Transverse colon (tissue), 4 donors: Measurements from ENCODE around the gene MGA. TPM values are rescaled to one million over a fixed set of nuclear protein-coding genes. Genes with fewer than 3 reads are reported as not detected.
A peak's percentile ranks its signal among the peaks of the same experiment; 100 is the strongest.

Experiments
- DNase-seq: peaks from one replicate; pipeline ENCODE4 v3.0.0-alpha.2; 2019
- H3K27ac ChIP-seq, 4 donors: fragments of 200-600 bp; sonication (generic); 2 replicates each; pipeline ENCODE4 v1.5.1; 2016 to 2018; ENCODE audit warnings: inconsistent platforms in 4 of 4
- H3K27me3 ChIP-seq: fragments of 200-600 bp; sonication (generic); 2 replicates; pipeline ENCODE4 v1.5.1; 2017; ENCODE audit warnings: inconsistent platforms
- H3K36me3 ChIP-seq, 4 donors: fragments of 200-600 bp; sonication (generic); 2 replicates each; pipeline ENCODE4 v1.5.1; 2017 to 2019; ENCODE audit warnings: inconsistent platforms in 4 of 4
- H3K4me1 ChIP-seq, 4 donors: fragments of 200-600 bp; sonication (generic); 2 replicates each; pipeline ENCODE4 v1.5.1; 2017 to 2020; ENCODE audit warnings: inconsistent platforms in 4 of 4
- H3K4me3 ChIP-seq, 4 donors: fragments of 200-600 bp; sonication (generic); 1 replicate in 1 of 4; 2 replicates in 3 of 4; pipeline versions ENCODE4 v1.5.1 to v1.6.1; 2017 to 2019; ENCODE audit warnings: inconsistent platforms in 4 of 4
- H3K9me3 ChIP-seq, 2 donors: fragments of 200-600 bp; sonication (generic); 2 replicates each; pipeline ENCODE4 v1.5.1; 2017 to 2019; ENCODE audit warnings: inconsistent platforms in 2 of 2
- EP300 ChIP-seq: sonication (generic); formaldehyde crosslinking; IDR thresholded peaks from one replicate; pipeline ENCODE4 v1.6.1; 2017; ENCODE audit warnings: antibody characterized with exemption, low read depth
- POLR2A ChIP-seq: fragments of 450-650 bp; IDR thresholded peaks from one replicate; pipeline ENCODE4 v1.6.1; 2016; ENCODE audit warnings: antibody characterized with exemption, mild to moderate bottlenecking, moderate library complexity
- POLR2AphosphoS5 ChIP-seq, 3 donors: sonication (generic); formaldehyde crosslinking; IDR thresholded peaks; one replicate each; pipeline ENCODE4 v1.6.1; 2016; ENCODE audit warnings: antibody characterized with exemption in 3 of 3
- WGBS, 2 donors: methylation state at CpG; one replicate each; pipeline ENCODE4 v1.1.5; 2018; ENCODE audit warnings: low coverage in 1 of 2; 5-methylcytosine and 5-hydroxymethylcytosine counted together
- in situ Hi-C, 4 donors: fragments of 200-750 bp; cut with MboI; loops; one replicate each; pipeline versions ENCODE4 v1.15.0 to v1.15.1; 2017; ENCODE audit warnings: low sequenced_read_pairs in 3 of 4, low pct_ligation_motif_present in 1 of 4, low pct_unique_long_range_greater_than_20kb in 1 of 4
- intact Hi-C: fragments of 100-400 bp; cut with DNase I; formaldehyde crosslinking; loops from one replicate; pipeline ENCODE4 v1.15.1; 2023; ENCODE audit warnings: low total_unique reads
- total RNA-seq, 4 donors: library from RNA; depleted of rRNA; stranded (reverse); fragments of >200 nt; gene quantifications; one replicate each; pipeline ENCODE4 v1.1.0, GENCODE V29; 2016
- TF ChIP-seq, protein P1 (sequence below), 5 experiments: fragments of 200-600 bp in 3 of 5; fragments of 450-650 bp in 2 of 5; sonication (generic) in 3 of 5; IDR thresholded peaks; 1 replicate in 2 of 5; 2 replicates in 3 of 5; pipeline ENCODE4 v1.5.1; 2016 to 2017; ENCODE audit warnings: antibody characterized with exemption in 5 of 5, inconsistent platforms in 3 of 5, mild to moderate bottlenecking in 2 of 5, moderate library complexity in 1 of 5

Gene MGA
- total RNA-seq, 4 donors from 2014 or later, result 12.3 to 33.2 (median 27.6) TPM

DNA sequence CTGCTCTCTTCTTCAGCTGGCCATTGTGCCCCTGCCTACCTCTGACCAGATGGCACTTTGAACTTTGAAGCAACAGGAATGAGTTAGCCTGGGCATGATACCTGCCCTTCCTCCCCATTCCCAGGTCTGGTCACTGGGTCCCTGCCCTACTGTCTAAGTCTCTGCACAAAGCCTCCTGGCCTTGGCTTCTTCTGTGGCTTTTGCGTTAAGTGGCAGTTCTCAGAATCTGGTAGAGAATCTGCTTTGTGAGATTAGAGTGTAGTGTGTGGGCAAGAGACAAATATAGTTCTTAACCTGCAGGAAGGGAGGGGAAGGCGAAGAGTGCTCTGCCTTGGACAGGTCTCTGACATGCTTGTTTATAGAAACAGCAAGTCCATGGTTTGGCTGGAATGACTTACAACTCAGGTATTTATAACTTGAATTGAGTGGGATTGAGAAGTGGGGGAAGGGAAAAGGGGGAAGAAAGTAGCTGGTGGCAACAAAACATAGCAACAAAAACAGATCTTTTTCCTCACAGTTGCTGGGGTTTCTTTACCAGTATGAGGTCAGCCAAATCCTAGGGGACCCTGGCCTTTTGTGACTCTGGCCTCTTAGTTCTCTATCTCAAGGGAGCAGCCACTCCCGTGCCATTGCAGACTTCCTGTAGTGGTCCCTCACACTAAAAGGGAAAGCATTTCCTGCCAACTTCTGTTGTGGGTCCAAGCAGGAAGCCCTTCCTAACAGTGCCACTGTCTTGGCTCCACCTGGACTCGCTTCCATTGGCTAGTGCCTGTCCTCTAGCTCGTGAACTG lies 130.7 kb downstream of the MGA start:
- H3K27me3 ChIP-seq, result no peaks in the 10 kb centered on the region
- TF ChIP-seq POLR2AphosphoS5 (IDR thresholded peaks at IDR 0.05) (no peak), EP300 (no peak), POLR2A (no peak)
- TF ChIP-seq, protein P1, sequence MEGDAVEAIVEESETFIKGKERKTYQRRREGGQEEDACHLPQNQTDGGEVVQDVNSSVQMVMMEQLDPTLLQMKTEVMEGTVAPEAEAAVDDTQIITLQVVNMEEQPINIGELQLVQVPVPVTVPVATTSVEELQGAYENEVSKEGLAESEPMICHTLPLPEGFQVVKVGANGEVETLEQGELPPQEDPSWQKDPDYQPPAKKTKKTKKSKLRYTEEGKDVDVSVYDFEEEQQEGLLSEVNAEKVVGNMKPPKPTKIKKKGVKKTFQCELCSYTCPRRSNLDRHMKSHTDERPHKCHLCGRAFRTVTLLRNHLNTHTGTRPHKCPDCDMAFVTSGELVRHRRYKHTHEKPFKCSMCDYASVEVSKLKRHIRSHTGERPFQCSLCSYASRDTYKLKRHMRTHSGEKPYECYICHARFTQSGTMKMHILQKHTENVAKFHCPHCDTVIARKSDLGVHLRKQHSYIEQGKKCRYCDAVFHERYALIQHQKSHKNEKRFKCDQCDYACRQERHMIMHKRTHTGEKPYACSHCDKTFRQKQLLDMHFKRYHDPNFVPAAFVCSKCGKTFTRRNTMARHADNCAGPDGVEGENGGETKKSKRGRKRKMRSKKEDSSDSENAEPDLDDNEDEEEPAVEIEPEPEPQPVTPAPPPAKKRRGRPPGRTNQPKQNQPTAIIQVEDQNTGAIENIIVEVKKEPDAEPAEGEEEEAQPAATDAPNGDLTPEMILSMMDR (IDR thresholded peaks at IDR 0.05), result no peak
- intact Hi-C loops, result no loop called here
- H3K9me3 ChIP-seq, result no peaks in the 10 kb centered on the region
- WGBS, 2 donors, result 73 to 82% methylated on average over 2 to 5 of the region's 5 CpGs
- H3K4me3 ChIP-seq, result no peak overlapping the region
- H3K4me1 ChIP-seq, result peaks cover 9 to 36% (median 24%) of the 10 kb centered on the region in 4 donors
- in situ Hi-C loops, result no loop called here
- peak overlapping the region in 1 of 4 donors; percentile 42 for H3K27ac ChIP-seq
- no peaks in the 10 kb centered on the region for H3K36me3 ChIP-seq
- DNase-seq, result no peak

DNA sequence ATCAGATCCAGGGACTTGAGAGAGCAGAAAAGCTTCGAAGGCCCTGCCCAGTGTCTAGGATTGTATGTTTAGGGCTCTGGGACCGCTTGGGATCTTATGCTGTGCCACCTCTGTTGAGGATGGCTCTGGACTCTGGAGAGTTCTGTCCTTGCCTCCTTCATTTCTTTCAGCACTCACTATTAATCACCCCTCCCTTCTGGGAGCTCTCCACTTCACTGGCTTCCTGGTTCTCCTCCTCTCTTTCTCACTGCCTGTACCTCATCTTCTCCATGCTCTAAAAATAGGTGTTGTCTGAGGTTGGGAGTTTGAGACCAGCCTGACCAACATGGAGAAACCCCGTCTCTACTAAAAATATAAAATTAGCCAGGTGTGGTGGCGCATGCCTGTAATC lies 131.3 kb downstream of the MGA start:
- no peaks in the 10 kb centered on the region for H3K27me3 ChIP-seq
- H3K27ac ChIP-seq, result peak overlapping the region in 1 of 4 donors; percentile 42
- H3K9me3 ChIP-seq, result no peaks in the 10 kb centered on the region
- H3K4me3 ChIP-seq, result no peak overlapping the region
- intact Hi-C loops, result no loop called here
- H3K4me1 ChIP-seq, result peaks cover 9 to 42% (median 26%) of the 10 kb centered on the region in 4 donors
- no peaks in the 10 kb centered on the region for H3K36me3 ChIP-seq
- no peak for DNase-seq
- 93 to 100% methylated on average over 1 to 4 of the region's 4 CpGs for WGBS, 2 donors
- TF ChIP-seq POLR2A (no peak), EP300 (no peak), POLR2AphosphoS5 (IDR thresholded peaks at IDR 0.05) (no peak)
- TF ChIP-seq, protein P1 (IDR thresholded peaks at IDR 0.05), result no peak
- in situ Hi-C loops, result no loop called here

DNA sequence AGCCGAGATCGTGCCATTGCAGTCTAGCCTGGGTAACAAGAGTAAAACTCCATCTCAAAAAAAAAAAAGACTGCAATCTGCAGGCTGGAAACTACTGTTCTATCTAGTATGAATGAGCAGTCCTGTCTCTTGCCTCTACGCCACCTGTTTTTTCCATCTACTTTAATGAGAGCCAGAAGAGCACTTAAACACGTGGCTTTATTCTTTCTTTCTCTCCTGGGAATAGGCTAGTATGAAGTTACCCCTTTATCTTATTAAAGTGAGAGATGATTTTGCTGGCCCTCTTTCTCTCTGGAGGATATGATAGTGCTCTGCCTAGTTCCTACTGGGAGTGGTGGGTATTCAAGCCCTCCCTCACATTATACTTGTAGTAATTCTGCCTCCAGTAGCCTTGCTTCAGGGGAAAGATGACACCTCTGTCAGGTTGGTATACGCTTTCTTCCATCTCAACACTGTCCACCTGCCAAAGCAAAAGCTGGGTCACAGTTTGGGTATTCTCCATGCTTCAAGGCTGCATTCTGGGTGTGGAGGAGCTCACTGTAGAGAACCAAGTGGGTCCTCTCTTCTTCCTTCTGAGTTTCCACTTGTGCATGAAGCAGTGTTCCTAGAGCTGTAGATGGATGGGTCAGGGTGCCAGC lies 131.9 kb downstream of the MGA start:
- H3K27ac ChIP-seq, result no peak overlapping the region
- H3K4me1 ChIP-seq, result peaks cover 9 to 45% (median 26%) of the 10 kb centered on the region in 4 donors
- H3K27me3 ChIP-seq, result no peaks in the 10 kb centered on the region
- 92% methylated on average over 4 to 5 of the region's 5 CpGs for WGBS, 2 donors
- in situ Hi-C loops (no loop called here), intact Hi-C loops (no loop called here)
- no peak for TF ChIP-seq EP300
- no peak for TF ChIP-seq POLR2A
- TF ChIP-seq, protein P1 (IDR thresholded peaks at IDR 0.05), result no peak
- no peak for TF ChIP-seq POLR2AphosphoS5 (IDR thresholded peaks at IDR 0.05)
- no peaks in the 10 kb centered on the region for H3K36me3 ChIP-seq
- no peak overlapping the region for H3K4me3 ChIP-seq
- no peaks in the 10 kb centered on the region for H3K9me3 ChIP-seq
- no peak for DNase-seq

DNA sequence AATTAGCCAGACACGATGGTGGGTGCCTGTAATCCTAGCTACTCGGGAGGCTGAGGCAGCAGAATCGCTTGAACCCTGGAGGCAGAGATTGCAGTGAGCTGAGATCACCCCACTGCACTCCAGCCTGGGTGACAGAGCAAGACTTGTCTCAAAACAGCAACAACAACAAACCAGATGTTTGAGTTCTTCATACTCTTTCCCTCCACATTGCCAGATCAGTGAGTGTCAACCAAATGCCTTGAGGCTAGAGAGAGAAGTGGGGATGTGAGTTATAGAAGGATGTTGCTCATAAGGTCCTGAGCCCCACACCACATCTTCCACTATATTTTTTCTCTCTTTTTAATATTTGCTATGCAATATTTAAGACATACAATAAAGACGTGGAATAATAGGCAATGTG lies 133.9 kb downstream of the MGA start:
- intact Hi-C loops (no loop called here), in situ Hi-C loops (no loop called here)
- H3K27me3 ChIP-seq, result no peaks in the 10 kb centered on the region
- peaks cover 9 to 38% (median 21%) of the 10 kb centered on the region in 4 donors for H3K4me1 ChIP-seq
- H3K9me3 ChIP-seq, result no peaks in the 10 kb centered on the region
- WGBS, 2 donors, result 67 to 86% methylated on average over 1 to 4 of the region's 4 CpGs
- H3K27ac ChIP-seq, result no peak overlapping the region
- no peaks in the 10 kb centered on the region for H3K36me3 ChIP-seq
- no peak for DNase-seq
- no peak overlapping the region for H3K4me3 ChIP-seq
- TF ChIP-seq, protein P1 (IDR thresholded peaks at IDR 0.05), result no peak
